HG02571 (cell line): Measurements from ENCODE around the gene TRIM13.
"Not testable (repeated sequence)": the region's sequence is repeated elsewhere in the genome, so short reads cannot be mapped to it uniquely, and the experiment has no call there.

ENCODE experiments used
- ATAC-seq: cut with Tn5 transposase; IDR thresholded peaks from one replicate; pipeline ENCODE4 v1.9.1; 2021; ENCODE audit warnings: mild to moderate bottlenecking, moderate library complexity; ENCODE audit not compliant: unreplicated experiment

The TRIM13 gene

GRCh38 chr13:50055454-50055853 is 58.6 kb downstream of the TRIM13 start:
- no peak for ATAC-seq

- ATAC-seq: no peak
These were observed 63.9 kb downstream of the TRIM13 start for GRCh38 chr13:50060718-50061117.

GRCh38 chr13:50062336-50062735 is 65.5 kb downstream of the TRIM13 start:
- ATAC-seq: not testable (repeated sequence)

- ATAC-seq: no peak
These were observed 68.9 kb downstream of the TRIM13 start for GRCh38 chr13:50065712-50066111.
